CD4-positive, alpha-beta T cell treated with Interferon gamma for 1 hour (primary cell): ENCODE data around the gene TREH.
"Not testable (repeated sequence)": the region's sequence is repeated elsewhere in the genome, so short reads cannot be mapped to it uniquely, and the experiment has no call there.

Source experiments
- DNase-seq: peaks from one replicate; pipeline ENCODE4 v3.0.0-alpha.2; 2020

Gene TREH

GRCh38 chr11:118628031-118628430 lies 51.4 kb downstream of the TREH start:
- DNase-seq, result no peak

- no peak for DNase-seq
These were observed 51.9 kb downstream of the TREH start for GRCh38 chr11:118627566-118627965.

GRCh38 chr11:118625976-118626375 lies 53.5 kb downstream of the TREH start:
- DNase-seq, result no peak

GRCh38 chr11:118625036-118625690 lies 54.3 kb downstream of the TREH start:
- DNase-seq, result no peak

- DNase-seq, result no peak
These were observed 56.2 kb downstream of the TREH start for GRCh38 chr11:118623269-118623655.

GRCh38 chr11:118622376-118623268 lies 56.8 kb downstream of the TREH start:
- DNase-seq, result no peak

- no peak for DNase-seq
These were observed 57.6 kb downstream of the TREH start for GRCh38 chr11:118621784-118622375.

GRCh38 chr11:118621071-118621783 lies 58.2 kb downstream of the TREH start:
- peak; percentile 12 for DNase-seq

- DNase-seq, result no peak
These were observed 58.9 kb downstream of the TREH start for GRCh38 chr11:118620529-118621070.

GRCh38 chr11:118619444-118620197 lies 59.8 kb downstream of the TREH start:
- no peak for DNase-seq

GRCh38 chr11:118618991-118619375 lies 60.5 kb downstream of the TREH start:
- no peak for DNase-seq

- no peak for DNase-seq
These were observed 61.1 kb downstream of the TREH start for GRCh38 chr11:118618115-118618990.

- no peak for DNase-seq
These were observed 63.5 kb downstream of the TREH start for GRCh38 chr11:118615976-118616371.

- no peak for DNase-seq
These were observed 64.0 kb downstream of the TREH start for GRCh38 chr11:118615282-118615975.

GRCh38 chr11:118614511-118614910 lies 64.9 kb downstream of the TREH start:
- DNase-seq, result no peak

- DNase-seq, result no peak
These were observed 67.1 kb downstream of the TREH start for GRCh38 chr11:118612378-118612777.

GRCh38 chr11:118611433-118611795 lies 68.0 kb downstream of the TREH start:
- DNase-seq, result not testable (repeated sequence)

GRCh38 chr11:118610773-118611432 lies 68.5 kb downstream of the TREH start:
- DNase-seq, result peak; percentile 80

- DNase-seq, result no peak
These were observed 69.2 kb downstream of the TREH start for GRCh38 chr11:118610225-118610772.
